Transverse colon (tissue), 3 donors: Measurements from ENCODE around the gene GSK3A.

Experiments
- CTCF ChIP-seq, 5 experiments: fragments of 200-600 bp in 3 of 5; fragments of 450-650 bp in 2 of 5; sonication (generic) in 3 of 5; IDR thresholded peaks; 1 replicate in 2 of 5; 2 replicates in 3 of 5; pipeline ENCODE4 v1.5.1; 2016 to 2017; ENCODE audit warnings: antibody characterized with exemption in 5 of 5, inconsistent platforms in 3 of 5, mild to moderate bottlenecking in 2 of 5, moderate library complexity in 1 of 5
- EP300 ChIP-seq: sonication (generic); formaldehyde crosslinking; IDR thresholded peaks from one replicate; pipeline ENCODE4 v1.6.1; 2017; ENCODE audit warnings: antibody characterized with exemption, low read depth
- POLR2A ChIP-seq: fragments of 450-650 bp; IDR thresholded peaks from one replicate; pipeline ENCODE4 v1.6.1; 2016; ENCODE audit warnings: antibody characterized with exemption, mild to moderate bottlenecking, moderate library complexity

GRCh38 chr19:42251572-42252358 is 9.4 kb upstream of the GSK3A start:
- TF ChIP-seq CTCF (IDR thresholded peaks at IDR 0.05): no peak
- TF ChIP-seq POLR2A: no peak
- TF ChIP-seq EP300: no peak
